SK-N-SH treated with all-trans-retinoic acid at 6 μM for 48 hours (cell line): ENCODE data around the gene RPE.

Experiments used
- ATAC-seq: fragments of 200-7000 bp; cut with Tn5 transposase; 3 replicates; pipeline ENCODE4 v1.9.1; 2020; ENCODE audit warnings: mild to moderate bottlenecking, moderate library complexity
- ARNTL ChIP-seq: fragments of 450-650 bp; formaldehyde crosslinking; IDR thresholded peaks from 2 replicates; pipeline ENCODE4 v1.5.0; 2020; ENCODE audit warnings: low read depth, mild to moderate bottlenecking, moderate library complexity, borderline replicate concordance
- BACH2 ChIP-seq: fragments of 250-450 bp; sonication (Bioruptor Pico); IDR thresholded peaks from 2 replicates; pipeline ENCODE4 v1.9.0; 2021; ENCODE audit warnings: mild to moderate bottlenecking, borderline replicate concordance
- CSDC2 ChIP-seq: fragments of 250-450 bp; sonication (Bioruptor Pico); IDR thresholded peaks from 2 replicates; pipeline ENCODE4 v1.5.0; 2020; ENCODE audit warnings: mild to moderate bottlenecking, moderate library complexity
- ESRRG ChIP-seq: fragments of 250-450 bp; sonication (Bioruptor Pico); IDR thresholded peaks from 2 replicates; pipeline ENCODE4 v1.6.1; 2021; ENCODE audit warnings: mild to moderate bottlenecking
- GLIS3 ChIP-seq: fragments of 250-450 bp; sonication (Bioruptor Pico); IDR thresholded peaks from 2 replicates; pipeline ENCODE4 v1.5.0; 2020; ENCODE audit warnings: mild to moderate bottlenecking, moderate library complexity
- ISL1 ChIP-seq: fragments of 250-450 bp; sonication (Bioruptor Pico); IDR thresholded peaks from 2 replicates; pipeline ENCODE4 v2.1.2; 2022; ENCODE audit warnings: mild to moderate bottlenecking, moderate library complexity
- OSR1 ChIP-seq: fragments of 250-450 bp; sonication (Bioruptor Pico); IDR thresholded peaks from 2 replicates; pipeline ENCODE4 v1.8.0; 2022; ENCODE audit warnings: moderate library complexity, mild to moderate bottlenecking, inconsistent platforms
- PPARA ChIP-seq: fragments of 250-450 bp; sonication (Bioruptor Pico); IDR thresholded peaks from 2 replicates; pipeline ENCODE4 v1.5.0; 2020; ENCODE audit warnings: mild to moderate bottlenecking, borderline replicate concordance
- SNAI2 ChIP-seq: fragments of 250-450 bp; sonication (Bioruptor Pico); IDR thresholded peaks from 2 replicates; pipeline ENCODE4 v1.5.0; 2020; ENCODE audit warnings: mild to moderate bottlenecking, moderate library complexity
- TCF4 ChIP-seq: fragments of 250-450 bp; sonication (Bioruptor Pico); IDR thresholded peaks from 2 replicates; pipeline ENCODE4 v1.8.0; 2021; ENCODE audit warnings: mild to moderate bottlenecking, moderate library complexity, borderline replicate concordance
- TOX ChIP-seq: fragments of 250-450 bp; sonication (Bioruptor Pico); IDR thresholded peaks from 2 replicates; pipeline ENCODE4 v1.8.0; 2021; ENCODE audit warnings: mild to moderate bottlenecking, moderate library complexity, borderline replicate concordance
- ZC3H10 ChIP-seq: fragments of 250-450 bp; sonication (Bioruptor Pico); IDR thresholded peaks from 2 replicates; pipeline ENCODE4 v1.5.1; 2021; ENCODE audit warnings: mild to moderate bottlenecking, moderate library complexity
- ZFP3 ChIP-seq: fragments of 250-450 bp; sonication (Bioruptor Pico); IDR thresholded peaks from 2 replicates; pipeline ENCODE4 v1.5.0; 2020; ENCODE audit warnings: mild to moderate bottlenecking, moderate library complexity
- ZFP30 ChIP-seq: fragments of 450-650 bp; formaldehyde crosslinking; IDR thresholded peaks from 2 replicates; pipeline ENCODE4 v1.5.0; 2022; ENCODE audit warnings: mild to moderate bottlenecking, moderate library complexity
- ZNF565 ChIP-seq: fragments of 450-650 bp; formaldehyde crosslinking; conservative IDR thresholded peaks from 2 replicates; pipeline ENCODE4 v1.5.0; 2020; ENCODE audit warnings: low read depth, mild to moderate bottlenecking, moderate library complexity
- ZNF70 ChIP-seq: fragments of 450-650 bp; formaldehyde crosslinking; IDR thresholded peaks from 2 replicates; pipeline ENCODE4 v1.5.0; 2020; ENCODE audit warnings: mild to moderate bottlenecking, moderate library complexity
- ZNF8 ChIP-seq: fragments of 450-650 bp; formaldehyde crosslinking; IDR thresholded peaks from 2 replicates; pipeline ENCODE4 v1.5.0; 2020; ENCODE audit warnings: mild to moderate bottlenecking, moderate library complexity
- TF ChIP-seq, protein P1 (sequence below): fragments of 250-450 bp; sonication (Bioruptor Pico); IDR thresholded peaks from 2 replicates; pipeline ENCODE4 v1.8.0; 2020; ENCODE audit warnings: mild to moderate bottlenecking, moderate library complexity, borderline replicate concordance
- TF ChIP-seq, protein P2 (sequence below): fragments of 250-450 bp; sonication (Bioruptor Pico); IDR thresholded peaks from 2 replicates; pipeline ENCODE4 v1.5.0; 2020; ENCODE audit warnings: mild to moderate bottlenecking, moderate library complexity
- TF ChIP-seq, protein P3 (sequence below): fragments of 250-450 bp; sonication (Bioruptor Pico); IDR thresholded peaks from 2 replicates; pipeline ENCODE4 v1.5.1; 2021; ENCODE audit warnings: mild to moderate bottlenecking, moderate library complexity
- TF ChIP-seq, protein P4 (sequence below): fragments of 250-450 bp; sonication (Bioruptor Pico); IDR thresholded peaks from 2 replicates; pipeline ENCODE4 v1.8.0; 2021; ENCODE audit warnings: low read depth, mild to moderate bottlenecking, moderate library complexity, borderline replicate concordance

Gene RPE

DNA sequence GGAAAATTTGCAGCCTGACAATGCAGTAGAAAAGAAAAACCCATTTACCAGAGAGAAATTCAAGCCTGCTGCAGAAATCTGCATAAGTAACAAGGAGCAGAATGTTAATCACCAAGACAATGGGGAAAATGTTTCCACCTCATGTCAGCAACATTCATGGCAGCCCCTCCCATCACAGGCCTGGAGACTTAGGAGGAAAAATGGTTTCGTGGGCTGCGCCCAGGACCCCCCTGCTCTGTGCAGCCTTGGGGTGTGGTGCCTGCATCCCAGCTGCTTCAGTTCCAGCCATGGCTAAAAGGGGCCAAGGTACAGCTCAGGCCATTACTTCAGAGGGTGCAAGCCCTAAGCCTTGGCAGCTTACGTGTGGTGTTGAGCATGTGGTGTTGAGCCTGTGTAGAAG lies 53.4 kb downstream of the RPE start:
- no peak for TF ChIP-seq ISL1
- TF ChIP-seq ZC3H10 (CRISPR knock-in tag): no peak
- no peak for TF ChIP-seq ARNTL
- TF ChIP-seq ZFP3: no peak
- TF ChIP-seq GLIS3: no peak
- no peak for TF ChIP-seq TOX (CRISPR knock-in tag)
- TF ChIP-seq ZNF565: no peak
- TF ChIP-seq, protein P1, sequence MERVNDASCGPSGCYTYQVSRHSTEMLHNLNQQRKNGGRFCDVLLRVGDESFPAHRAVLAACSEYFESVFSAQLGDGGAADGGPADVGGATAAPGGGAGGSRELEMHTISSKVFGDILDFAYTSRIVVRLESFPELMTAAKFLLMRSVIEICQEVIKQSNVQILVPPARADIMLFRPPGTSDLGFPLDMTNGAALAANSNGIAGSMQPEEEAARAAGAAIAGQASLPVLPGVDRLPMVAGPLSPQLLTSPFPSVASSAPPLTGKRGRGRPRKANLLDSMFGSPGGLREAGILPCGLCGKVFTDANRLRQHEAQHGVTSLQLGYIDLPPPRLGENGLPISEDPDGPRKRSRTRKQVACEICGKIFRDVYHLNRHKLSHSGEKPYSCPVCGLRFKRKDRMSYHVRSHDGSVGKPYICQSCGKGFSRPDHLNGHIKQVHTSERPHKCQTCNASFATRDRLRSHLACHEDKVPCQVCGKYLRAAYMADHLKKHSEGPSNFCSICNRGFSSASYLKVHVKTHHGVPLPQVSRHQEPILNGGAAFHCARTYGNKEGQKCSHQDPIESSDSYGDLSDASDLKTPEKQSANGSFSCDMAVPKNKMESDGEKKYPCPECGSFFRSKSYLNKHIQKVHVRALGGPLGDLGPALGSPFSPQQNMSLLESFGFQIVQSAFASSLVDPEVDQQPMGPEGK (CRISPR knock-in tag): no peak
- no peak for TF ChIP-seq PPARA (CRISPR knock-in tag)
- TF ChIP-seq, protein P2, sequence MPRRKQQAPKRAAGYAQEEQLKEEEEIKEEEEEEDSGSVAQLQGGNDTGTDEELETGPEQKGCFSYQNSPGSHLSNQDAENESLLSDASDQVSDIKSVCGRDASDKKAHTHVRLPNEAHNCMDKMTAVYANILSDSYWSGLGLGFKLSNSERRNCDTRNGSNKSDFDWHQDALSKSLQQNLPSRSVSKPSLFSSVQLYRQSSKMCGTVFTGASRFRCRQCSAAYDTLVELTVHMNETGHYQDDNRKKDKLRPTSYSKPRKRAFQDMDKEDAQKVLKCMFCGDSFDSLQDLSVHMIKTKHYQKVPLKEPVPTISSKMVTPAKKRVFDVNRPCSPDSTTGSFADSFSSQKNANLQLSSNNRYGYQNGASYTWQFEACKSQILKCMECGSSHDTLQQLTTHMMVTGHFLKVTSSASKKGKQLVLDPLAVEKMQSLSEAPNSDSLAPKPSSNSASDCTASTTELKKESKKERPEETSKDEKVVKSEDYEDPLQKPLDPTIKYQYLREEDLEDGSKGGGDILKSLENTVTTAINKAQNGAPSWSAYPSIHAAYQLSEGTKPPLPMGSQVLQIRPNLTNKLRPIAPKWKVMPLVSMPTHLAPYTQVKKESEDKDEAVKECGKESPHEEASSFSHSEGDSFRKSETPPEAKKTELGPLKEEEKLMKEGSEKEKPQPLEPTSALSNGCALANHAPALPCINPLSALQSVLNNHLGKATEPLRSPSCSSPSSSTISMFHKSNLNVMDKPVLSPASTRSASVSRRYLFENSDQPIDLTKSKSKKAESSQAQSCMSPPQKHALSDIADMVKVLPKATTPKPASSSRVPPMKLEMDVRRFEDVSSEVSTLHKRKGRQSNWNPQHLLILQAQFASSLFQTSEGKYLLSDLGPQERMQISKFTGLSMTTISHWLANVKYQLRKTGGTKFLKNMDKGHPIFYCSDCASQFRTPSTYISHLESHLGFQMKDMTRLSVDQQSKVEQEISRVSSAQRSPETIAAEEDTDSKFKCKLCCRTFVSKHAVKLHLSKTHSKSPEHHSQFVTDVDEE (CRISPR knock-in tag): no peak
- no peak for TF ChIP-seq ESRRG (CRISPR knock-in tag)
- no peak for TF ChIP-seq ZNF8
- TF ChIP-seq, protein P3, sequence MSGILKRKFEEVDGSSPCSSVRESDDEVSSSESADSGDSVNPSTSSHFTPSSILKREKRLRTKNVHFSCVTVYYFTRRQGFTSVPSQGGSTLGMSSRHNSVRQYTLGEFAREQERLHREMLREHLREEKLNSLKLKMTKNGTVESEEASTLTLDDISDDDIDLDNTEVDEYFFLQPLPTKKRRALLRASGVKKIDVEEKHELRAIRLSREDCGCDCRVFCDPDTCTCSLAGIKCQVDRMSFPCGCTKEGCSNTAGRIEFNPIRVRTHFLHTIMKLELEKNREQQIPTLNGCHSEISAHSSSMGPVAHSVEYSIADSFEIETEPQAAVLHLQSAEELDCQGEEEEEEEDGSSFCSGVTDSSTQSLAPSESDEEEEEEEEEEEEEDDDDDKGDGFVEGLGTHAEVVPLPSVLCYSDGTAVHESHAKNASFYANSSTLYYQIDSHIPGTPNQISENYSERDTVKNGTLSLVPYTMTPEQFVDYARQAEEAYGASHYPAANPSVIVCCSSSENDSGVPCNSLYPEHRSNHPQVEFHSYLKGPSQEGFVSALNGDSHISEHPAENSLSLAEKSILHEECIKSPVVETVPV (CRISPR knock-in tag): no peak
- TF ChIP-seq ZFP30: no peak
- no peak for TF ChIP-seq TCF4
- TF ChIP-seq, protein P4, sequence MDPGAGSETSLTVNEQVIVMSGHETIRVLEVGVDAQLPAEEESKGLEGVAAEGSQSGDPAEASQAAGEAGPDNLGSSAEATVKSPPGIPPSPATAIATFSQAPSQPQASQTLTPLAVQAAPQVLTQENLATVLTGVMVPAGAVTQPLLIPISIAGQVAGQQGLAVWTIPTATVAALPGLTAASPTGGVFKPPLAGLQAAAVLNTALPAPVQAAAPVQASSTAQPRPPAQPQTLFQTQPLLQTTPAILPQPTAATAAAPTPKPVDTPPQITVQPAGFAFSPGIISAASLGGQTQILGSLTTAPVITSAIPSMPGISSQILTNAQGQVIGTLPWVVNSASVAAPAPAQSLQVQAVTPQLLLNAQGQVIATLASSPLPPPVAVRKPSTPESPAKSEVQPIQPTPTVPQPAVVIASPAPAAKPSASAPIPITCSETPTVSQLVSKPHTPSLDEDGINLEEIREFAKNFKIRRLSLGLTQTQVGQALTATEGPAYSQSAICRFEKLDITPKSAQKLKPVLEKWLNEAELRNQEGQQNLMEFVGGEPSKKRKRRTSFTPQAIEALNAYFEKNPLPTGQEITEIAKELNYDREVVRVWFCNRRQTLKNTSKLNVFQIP (CRISPR knock-in tag): no peak
- TF ChIP-seq CSDC2 (CRISPR knock-in tag): no peak
- TF ChIP-seq BACH2 (CRISPR knock-in tag): no peak
- TF ChIP-seq OSR1 (CRISPR knock-in tag): no peak
- TF ChIP-seq ZNF70: no peak
- no peak for ATAC-seq

DNA sequence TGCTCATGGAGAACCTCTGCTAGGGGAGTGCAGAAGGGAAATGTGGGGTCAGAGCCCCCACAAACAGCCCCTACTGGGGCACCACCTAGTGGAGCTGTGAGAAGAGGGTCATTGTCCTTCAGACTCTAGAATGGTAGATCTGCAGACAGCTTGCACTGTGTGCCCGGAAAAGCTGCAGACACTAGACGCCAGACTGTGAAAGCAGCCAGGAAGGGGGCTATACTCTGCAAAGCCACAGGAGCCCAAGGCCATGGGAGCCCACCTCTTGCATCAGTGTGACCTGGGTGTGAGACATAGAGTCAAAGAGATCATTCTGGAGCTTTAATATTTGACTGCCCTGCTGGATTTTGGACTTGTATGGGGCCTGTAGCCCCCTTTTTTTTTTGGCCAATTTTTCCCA lies 60.9 kb downstream of the RPE start:
- no peak for TF ChIP-seq TCF4
- TF ChIP-seq PPARA (CRISPR knock-in tag): no peak
- no peak for TF ChIP-seq ZFP3
- TF ChIP-seq SNAI2 (CRISPR knock-in tag): no peak
- TF ChIP-seq TOX (CRISPR knock-in tag): no peak
- TF ChIP-seq ZC3H10 (CRISPR knock-in tag): no peak
- TF ChIP-seq, protein P4 (CRISPR knock-in tag): no peak
- TF ChIP-seq OSR1 (CRISPR knock-in tag): no peak
- no peak for ATAC-seq
